GM18861 (cell line): Measurements from ENCODE around the gene ZNF839.
"Not testable (repeated sequence)": the region's sequence is repeated elsewhere in the genome, so short reads cannot be mapped to it uniquely, and the experiment has no call there.

Experiments used
- ATAC-seq: cut with Tn5 transposase; IDR thresholded peaks from one replicate; pipeline ENCODE4 v1.9.1; 2021; ENCODE audit not compliant: unreplicated experiment

ZNF839 gene

DNA sequence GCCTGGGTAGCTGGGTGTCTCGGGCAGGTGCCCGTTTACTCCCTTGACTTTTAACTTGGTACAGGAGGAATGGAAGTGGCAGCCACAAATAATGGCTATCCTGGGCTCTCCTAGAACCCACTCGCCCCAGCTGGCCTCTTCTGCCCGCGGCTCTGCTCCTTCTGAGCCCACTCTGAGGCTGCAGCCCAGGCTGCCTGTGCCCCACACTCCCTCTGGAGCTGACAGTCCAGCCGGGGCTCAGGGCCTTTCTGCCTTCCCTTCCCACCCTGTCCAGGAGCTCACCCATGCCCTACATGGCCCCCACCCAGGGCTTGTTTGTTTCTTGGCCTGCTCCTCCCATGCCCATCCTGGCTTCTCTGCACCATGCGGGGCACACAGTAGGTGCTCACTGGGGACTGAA, 15.6 kb downstream of the ZNF839 start:
- no peak for ATAC-seq

DNA sequence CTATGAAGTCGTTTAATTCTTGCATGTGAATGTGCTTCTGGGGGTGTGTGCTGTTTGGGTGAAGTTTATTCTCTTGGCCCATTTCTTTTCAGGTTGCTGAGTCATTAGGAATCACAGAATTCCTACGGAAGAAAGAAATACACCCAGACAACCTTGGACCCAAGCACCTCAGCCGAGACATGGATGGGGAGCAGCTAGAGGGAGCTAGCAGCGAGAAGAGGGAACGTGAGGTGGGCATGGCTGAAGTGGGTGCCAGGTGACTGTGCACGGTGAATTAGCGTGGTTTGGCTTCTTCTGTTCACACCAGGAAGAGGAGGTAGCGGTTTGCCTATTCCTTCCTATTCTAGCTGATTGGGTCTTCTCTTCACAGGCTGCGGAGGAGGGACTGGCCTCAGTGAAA, 19.2 kb downstream of the ZNF839 start:
- no peak for ATAC-seq

DNA sequence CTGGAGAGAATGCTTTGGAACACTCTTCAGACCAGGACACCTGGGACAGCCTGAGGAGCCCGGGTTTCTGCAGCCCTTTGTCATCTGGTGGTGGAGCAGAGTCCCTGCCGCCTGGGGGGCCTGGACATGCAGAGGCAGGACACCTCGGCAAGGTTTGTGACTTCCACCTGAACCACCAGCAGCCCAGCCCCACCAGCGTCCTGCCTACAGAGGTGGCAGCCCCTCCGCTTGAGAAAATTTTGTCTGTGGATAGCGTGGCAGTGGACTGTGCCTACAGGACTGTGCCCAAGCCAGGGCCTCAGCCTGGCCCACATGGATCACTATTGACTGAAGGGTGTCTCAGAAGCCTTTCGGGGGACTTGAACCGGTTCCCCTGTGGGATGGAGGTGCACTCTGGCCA, 22.0 kb downstream of the ZNF839 start:
- no peak for ATAC-seq

DNA sequence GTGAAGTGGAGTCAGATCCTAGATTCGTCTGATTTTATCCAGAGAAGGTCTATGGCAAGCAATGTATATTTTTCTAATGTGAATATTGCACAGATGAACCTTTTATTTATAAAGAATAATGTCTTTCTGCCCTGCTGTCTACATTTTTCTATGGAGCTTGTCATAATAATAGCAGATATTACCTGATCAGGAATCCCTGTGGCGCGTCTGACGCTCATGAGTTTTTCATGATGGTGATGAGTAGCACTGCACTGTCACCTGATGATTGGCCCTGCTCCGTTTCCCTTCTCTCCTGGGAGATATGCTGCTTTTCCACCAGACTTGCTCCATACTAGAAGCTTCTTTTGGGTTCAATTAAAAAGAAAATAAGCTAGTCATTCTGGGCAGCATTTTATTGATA, 22.7 kb downstream of the ZNF839 start:
- ATAC-seq, result no peak

DNA sequence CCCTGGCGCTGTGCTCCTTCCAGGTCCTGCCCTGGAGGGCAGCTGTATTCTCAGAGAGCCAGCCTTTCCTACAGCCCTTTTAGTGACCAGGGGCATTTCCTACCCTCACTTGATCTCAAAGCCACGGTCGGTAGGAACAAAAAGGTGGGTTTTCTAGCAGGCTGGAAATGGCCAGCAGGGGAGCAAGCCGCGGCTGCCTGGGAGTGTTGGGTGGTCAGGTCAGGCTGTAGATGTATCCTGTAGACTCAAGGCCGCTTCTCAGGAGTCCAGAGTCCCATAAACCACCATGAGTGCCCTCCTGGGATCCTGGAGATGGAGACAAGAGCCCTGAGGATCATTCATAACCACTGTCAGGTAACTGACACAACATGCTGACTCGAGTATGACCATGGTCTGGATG, 24.5 kb downstream of the ZNF839 start:
- ATAC-seq, result no peak

DNA sequence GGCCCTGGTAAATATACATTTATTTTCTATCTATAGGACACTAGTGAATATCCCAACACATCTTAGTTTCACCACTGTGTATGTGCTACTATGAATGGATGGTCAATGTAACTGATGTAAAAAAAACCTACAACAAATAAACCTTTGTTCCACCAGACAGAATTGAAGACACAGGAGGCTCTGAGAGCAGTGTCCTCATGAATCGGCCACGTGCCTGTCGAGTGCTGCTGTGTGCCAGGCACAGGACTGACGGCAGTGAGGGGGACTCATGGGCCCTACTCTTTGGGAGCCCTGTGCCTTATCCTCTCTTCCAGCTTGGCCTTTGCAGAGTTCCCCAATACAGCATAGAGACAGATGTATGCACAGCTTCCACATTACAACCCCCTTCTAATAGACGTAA, 24.9 kb downstream of the ZNF839 start:
- ATAC-seq, result no peak

DNA sequence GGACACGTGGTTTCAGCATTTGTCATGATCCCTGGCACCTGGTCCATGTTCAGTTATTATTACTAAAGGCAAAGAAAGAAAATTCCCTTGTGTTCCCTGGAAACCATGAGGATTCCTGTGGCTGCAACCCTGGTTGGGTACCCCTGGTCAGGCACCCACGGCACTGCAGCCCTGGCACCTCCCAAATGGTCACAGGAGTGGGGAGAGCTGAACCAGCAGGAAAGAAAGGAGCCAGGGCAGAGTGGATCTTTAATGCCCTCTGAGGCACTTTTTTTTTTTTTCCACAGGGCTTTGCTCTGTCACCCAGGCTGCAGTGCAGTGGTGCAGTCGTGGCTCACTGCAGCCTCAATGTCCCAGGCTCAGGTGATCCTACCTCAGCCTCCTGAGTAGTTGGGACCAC, 25.7 kb downstream of the ZNF839 start:
- ATAC-seq, result no peak

DNA sequence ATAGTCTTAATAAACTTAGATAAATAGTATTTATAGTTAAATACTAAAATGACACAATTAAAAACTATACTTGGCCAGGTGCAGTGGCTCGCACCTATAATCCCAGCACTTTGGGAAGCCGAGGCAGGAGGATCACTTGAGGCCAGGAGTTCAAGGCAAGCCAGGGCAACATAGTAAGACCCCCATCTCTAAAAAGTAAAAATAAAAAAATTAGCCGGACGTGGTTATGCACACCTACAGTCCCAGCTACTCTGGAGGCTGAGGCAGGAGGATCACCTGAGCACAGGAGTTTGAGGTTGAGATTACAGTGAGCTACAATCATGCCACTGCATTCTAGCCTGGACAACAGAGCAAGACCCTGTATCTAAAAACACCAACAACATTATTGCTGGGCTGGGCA, 27.1 kb downstream of the ZNF839 start:
- no peak for ATAC-seq

DNA sequence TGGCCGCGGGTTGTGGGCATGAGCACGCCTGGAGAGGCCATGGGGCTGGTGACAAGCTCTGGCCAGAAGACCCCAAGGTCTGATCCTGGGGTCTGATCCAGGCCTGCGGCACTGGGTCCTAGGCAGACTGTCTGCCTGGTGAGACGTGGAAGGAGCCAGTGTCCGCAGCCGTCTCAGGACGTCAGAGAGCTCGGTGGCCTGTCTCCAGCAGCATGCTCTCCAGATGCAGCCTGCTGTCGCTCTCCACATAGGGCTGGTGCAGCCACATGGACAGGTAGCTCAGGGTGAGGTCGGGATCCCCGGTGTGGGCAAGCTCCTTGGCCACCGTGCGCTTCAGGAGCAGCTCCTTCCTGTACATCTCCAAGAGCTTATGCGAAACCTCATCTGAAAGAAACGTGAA, 28.8 kb downstream of the ZNF839 start:
- ATAC-seq, result no peak

DNA sequence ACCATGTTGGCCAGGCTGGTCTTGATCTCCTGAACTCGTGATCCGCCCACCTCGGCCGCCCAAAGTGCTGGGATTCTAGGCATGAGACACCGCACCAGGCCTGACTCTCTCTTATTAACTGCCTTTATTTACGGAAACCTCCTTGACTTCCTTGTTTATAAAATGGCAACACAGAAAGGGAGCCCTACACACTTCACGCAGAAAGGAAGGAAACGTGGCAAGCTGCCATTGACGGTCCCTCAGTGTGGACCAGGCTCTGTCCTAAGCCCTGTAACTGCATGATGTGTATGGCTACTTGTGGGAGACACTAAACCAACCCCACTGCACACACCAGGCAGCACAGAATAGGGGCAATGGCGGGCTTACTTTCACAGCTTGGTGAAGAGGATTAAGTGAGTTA, 31.5 kb downstream of the ZNF839 start:
- no peak for ATAC-seq

DNA sequence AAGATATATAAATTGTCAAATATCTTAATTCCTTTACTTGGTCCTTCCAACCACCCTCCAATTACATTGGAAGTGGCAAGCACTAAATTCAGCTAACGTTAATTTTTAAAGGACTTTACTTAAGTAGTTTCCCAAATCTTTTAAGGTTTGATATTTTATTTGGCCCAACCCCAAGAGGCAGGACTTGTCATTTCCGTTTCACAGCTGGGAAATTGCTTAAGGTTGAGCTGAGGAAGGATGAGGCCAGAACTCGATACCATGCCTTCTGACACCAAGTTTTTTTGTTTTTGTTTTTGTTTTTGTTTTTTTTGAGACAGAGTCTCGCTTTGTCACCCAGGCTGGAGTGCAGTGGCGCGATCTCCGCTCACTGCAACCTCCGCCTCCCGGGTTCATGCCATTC, 32.0 kb downstream of the ZNF839 start:
- not testable (repeated sequence) for ATAC-seq

DNA sequence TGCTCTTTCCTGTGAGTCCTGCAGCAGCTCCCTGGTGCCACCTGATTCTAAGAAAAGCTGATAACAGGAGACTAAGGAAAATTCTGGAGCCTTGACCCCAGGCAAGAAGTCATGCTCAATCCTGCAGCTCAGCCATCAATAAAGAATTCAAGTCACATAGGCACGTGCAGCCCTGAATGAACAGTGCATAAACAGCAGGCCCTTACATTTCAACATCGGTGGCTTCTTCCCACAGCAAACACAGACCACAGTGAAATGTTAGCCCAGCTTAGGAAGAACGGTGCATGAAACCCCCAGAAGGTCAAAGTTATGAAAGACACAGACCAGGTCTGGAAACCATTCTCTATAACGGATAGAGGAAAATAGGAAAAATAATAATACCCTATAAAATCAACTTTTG, 32.7 kb downstream of the ZNF839 start:
- ATAC-seq, result no peak

DNA sequence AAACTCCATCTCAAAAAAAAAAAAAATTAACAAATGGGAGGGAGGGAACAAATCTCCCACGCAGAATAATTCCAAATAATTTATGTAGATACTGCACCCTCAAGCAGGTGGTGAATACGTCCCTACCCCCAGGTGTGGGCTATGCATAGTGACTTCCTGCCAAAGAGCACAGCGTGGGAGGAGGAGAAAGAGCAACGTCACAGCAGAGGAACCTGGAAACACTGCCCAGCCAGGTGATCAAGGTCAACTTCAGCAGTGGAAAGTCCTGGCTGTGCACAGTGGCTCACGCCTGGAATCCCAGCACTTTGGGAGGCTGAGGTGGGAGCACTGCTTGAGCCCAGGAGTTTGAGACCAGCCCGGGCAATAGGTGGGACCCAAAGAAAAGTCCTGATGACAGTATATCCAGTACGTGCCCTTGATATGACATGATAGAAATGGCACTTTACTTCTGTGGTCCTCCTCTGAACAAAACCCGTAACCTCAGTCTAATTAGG, 33.6 kb downstream of the ZNF839 start:
- ATAC-seq, result no peak

DNA sequence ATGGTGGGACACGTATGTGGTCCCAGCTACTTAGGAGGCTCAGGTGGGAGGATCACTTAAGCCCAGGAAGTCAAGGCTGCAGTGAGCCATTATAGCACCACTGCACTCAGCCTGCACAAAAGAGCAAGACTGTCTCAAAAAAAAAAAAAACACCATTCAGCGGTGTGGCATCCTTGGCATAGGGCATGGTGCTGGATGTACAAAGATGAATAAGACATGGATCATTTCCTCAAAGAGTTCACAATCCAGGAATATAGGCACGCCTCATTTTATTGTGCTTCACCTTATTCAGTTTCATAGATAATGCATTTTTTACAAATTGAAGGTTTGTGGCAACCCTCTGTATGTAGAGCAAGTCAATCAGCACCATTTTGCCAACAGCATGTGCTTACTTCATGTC, 36.7 kb downstream of the ZNF839 start:
- ATAC-seq, result no peak

DNA sequence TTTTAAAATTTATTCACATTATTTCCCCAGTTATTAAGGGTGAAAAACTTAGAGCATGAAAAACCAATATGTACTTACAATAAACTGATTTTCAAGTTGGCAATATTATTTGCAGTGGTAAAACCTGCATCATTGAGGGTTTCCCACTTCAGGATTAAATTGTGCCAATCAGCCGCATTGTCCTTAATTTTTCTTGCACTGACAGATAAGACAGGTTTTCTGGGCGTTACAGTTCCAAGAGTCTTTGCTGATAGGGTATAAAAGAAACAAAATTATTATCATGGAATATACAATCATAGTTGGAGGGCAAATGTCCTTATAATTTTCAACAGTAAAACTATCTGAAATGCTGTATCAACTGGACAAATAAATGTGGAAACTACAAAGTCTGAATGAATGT, 39.8 kb downstream of the ZNF839 start:
- ATAC-seq, result no peak

DNA sequence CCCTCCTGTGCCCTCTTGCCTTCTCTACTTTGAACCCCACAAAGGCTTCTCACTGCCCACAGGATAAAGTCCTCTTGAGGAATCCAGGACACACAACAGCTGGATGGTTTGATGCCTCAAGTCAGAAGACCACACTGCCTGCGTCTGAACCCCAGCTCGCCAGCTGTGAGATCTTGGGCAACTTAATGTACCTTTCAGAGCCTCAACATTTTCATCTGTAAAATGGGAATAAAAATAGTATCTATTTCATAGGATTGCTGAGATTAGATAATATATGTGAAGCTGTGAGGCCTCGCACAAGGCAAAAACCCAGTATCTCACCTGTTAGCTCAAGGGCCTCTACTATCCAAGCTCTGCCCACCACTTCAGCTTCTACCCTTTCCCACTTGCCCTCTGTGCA, 40.8 kb downstream of the ZNF839 start:
- ATAC-seq, result no peak

DNA sequence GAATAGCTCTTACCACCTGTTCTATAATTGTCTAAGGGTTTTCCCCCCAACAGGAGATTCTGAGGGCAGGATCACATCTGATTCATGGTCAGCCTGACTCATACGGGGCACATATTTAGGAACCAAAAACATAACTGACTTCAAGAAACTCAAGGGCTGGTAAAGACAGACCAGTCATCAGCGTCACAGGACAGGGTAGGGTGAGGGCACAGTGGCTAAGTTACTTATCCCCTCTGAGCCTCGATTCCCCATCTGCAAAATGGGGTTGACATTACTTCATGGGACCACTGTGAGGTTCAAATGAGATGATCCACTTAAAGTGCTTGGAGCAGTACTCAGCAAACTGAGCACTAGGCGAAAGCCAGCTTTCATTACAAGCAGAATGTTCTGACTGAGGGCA, 42.5 kb downstream of the ZNF839 start:
- peak; percentile 29 for ATAC-seq

DNA sequence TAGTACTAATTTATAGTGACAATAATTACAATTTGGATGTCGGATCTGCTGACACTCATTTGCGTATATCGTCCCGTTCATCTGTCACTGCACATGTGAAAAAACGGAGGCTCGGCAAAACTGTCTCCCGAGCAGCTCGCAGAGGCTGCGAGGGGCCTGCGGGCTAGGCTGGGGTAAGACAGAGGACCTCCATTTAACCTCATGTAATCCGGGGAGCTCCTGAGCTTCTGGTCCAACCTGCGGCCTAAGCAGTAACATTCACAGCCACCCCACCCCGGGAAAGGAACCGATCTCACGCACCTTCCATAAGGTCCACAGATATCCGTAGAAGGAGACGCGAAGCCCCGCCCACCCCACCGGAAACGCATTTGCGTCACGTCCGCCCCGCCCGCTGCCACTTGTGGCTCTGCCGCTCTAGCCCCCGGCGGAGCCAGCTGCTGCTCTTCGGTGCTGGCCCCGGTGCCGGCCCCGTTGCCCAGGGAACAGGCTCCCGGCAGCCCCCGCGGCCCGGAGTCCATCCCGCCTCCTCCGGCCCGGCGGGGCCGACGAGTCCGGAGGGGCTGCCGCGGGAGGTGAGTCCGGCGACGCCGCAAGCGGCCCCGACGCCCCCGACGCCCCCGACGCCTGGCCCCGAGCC, 43.1 kb downstream of the ZNF839 start, which contains the start of the genes CINP and TECPR2:
CINP (minus strand) TSS at position 346 of the 637 bp plus-strand sequence; CDS start at position 307, 39 bp downstream.
TECPR2 (plus strand) TSS at position 397 of the 637 bp plus-strand sequence. CDS start 13,781 bp downstream, outside the sequence.
- ATAC-seq, result peak; percentile 83

DNA sequence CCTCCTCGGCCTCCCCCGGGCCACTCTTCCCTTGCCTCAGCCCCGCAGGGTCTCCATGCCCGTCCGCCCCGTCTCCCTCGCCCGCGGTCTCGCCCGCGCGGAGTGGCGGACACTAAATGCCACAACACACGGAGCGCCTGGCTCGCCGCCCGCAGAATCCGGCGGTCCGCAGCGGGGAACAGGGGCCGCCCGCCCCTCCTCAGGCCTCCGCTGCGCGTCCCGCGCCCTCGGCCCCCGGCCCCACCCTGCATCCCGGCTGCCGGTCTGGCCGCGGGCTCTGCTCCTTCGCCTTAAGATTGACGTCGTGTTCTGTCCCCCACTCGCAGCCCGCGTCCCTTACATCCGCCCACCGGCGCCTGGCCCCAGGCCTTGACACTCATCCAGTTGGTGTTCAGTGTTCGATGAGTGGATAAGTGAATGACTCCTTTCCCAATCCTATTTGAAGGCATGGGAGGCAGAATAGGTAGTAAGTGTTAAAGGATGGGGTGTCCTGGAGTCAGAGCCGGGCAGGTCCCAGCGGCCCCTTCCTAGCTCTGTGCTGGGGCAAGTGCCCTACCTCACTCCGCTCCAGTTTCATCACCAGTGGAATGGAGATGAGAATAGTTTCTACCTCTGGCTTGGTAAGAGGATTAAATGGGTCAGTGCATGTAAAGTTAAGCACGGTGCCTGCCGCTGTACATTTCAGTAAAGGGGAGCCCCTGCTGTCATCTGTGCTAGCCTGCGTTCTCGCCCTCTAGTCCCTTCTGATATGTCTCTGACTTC, 43.8 kb downstream of the ZNF839 start:
- ATAC-seq, result peak; percentile 16

DNA sequence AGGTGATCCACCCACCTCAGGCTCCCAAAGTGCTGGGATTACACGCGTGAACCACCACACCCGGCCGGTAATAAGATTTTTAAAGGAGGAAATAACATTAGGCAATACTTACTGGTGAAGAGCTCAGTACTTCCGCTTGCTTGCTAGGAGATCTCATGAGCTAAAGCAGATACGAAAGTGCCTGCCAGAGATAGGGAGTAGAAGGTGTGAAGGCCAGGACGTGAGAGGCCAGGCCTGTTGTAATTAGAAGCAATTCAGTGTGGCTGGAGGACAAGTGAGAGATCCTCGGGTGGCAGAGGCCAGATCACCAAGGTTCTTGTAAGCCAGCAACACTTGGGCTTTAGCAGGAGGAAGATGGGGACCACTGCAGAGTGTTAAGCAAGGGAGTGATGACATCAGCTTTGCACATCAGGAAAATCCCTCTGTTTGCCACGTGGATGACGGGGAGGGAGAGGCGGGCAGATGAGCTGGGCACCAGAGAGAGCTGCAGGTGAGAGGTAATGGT, 50.8 kb downstream of the ZNF839 start:
- ATAC-seq, result no peak

DNA sequence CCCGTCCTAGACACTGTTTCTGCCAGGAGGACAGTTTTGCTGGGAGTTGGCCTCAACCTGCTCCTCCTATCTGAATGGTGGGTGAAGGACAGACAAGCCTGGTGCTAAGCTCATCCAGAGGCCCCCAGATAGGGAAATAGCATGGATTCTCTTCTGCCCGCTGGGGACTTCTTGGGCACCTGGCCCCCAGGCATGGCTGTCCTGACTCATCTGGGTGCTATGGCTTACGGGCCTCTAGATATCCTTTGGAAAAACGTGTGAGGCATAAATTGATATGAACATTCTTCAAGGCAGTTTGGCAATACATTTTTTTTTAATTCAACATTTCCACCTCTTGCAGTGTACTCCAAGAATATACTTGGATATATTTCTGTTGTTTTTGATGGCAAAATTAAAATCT, 51.8 kb downstream of the ZNF839 start:
- no peak for ATAC-seq

DNA sequence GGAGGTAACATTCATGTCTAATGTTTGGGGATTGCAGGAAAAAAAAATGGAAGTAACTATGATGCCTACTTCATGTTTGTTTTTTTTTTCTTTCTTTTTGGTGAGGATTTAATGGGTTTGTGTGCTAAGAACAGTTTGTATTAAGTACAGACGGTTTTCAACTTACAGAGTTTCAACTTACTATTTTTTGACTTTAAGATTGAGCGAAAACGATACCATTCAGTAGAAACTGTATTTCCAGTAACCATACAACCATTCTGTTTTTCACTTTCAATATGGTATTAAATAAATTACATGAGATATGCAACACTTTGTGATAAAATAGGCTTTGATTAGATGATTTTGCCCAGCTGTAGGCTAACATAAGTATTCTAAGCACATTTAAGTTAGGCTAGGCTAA, 53.6 kb downstream of the ZNF839 start:
- ATAC-seq, result no peak
